ENCODE measurements around the gene PANK4. TPM values are rescaled to one million over a fixed set of nuclear protein-coding genes. Genes with fewer than 3 reads are reported as not detected.

The PANK4 gene
- total RNA-seq, 4 donors from 2014 or later, result 29.3 to 39.9 (median 38.0) TPM

GRCh38 chr1:2539312-2539907, 13.0 kb upstream of the PANK4 start:
- DNase-seq, result no peak
- intact Hi-C loops (cut with DNase I), result no loop called here
- Histone ChIP-seq H3K27me3 (peaks cover 4% of the 10 kb centered on the region), H3K27ac (no peak overlapping the region), H3K4me1 (peaks cover 0 to 14% of the 10 kb centered on the region in 2 donors), H3K9me3 (no peaks in the 10 kb centered on the region), H3K36me3 (no peaks in the 10 kb centered on the region), H3K4me3 (replicated peaks in 1 of 3) (no peak overlapping the region)
- WGBS, 2 donors, result 74 to 100% methylated on average over 1 to 7 of the region's 12 CpGs
- TF ChIP-seq POLR2A (IDR thresholded peaks at IDR 0.05), result no peak
- TF ChIP-seq CTCF (IDR thresholded peaks at IDR 0.05), result peak in 1 of 6 experiments; percentile 11

DNA sequence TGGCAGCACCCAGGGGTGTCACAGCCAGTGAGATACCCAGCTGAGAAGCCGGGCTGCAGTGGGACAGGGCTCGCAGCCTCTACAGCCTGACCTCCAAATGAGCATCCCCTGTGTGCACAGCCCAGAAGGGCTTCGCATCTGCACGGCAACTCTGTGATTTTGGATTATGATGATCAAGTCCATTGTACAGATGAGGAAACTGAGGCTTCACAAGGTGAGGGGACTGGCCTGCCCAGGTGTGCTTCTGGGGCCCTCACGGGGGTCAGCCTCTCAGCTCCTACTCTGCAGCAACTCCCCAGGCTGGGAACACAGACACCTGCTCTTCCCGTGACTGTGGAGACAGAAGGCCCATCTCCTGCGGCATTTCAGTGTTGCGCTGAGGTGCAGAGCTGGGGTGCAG, 12.5 kb upstream of the PANK4 start:
- Histone ChIP-seq H3K27ac (no peak overlapping the region), H3K27me3 (peaks cover 4% of the 10 kb centered on the region), H3K4me3 (replicated peaks in 1 of 3) (no peak overlapping the region), H3K36me3 (no peaks in the 10 kb centered on the region), H3K4me1 (peaks cover 0 to 10% of the 10 kb centered on the region in 2 donors), H3K9me3 (no peaks in the 10 kb centered on the region)
- intact Hi-C loops (cut with DNase I), result no loop called here
- DNase-seq, result no peak
- TF ChIP-seq CTCF (IDR thresholded peaks at IDR 0.05), result no peak
- no peak for TF ChIP-seq POLR2A (IDR thresholded peaks at IDR 0.05)
- 96 to 97% methylated on average over 4 of the region's 8 CpGs for WGBS, 2 donors

GRCh38 chr1:2538376-2538775, 12.0 kb upstream of the PANK4 start:
- 79 to 94% methylated on average over 4 of the region's 4 CpGs for WGBS, 2 donors
- Histone ChIP-seq H3K9me3 (no peaks in the 10 kb centered on the region), H3K4me3 (replicated peaks in 1 of 3) (no peak overlapping the region), H3K4me1 (peaks cover 0 to 6% of the 10 kb centered on the region in 2 donors), H3K27ac (no peak overlapping the region), H3K36me3 (no peaks in the 10 kb centered on the region), H3K27me3 (peaks cover 4% of the 10 kb centered on the region)
- no peak for DNase-seq
- TF ChIP-seq CTCF (IDR thresholded peaks at IDR 0.05) (no peak), POLR2A (IDR thresholded peaks at IDR 0.05) (no peak)
- intact Hi-C loops (cut with DNase I), result no loop called here

GRCh38 chr1:2537784-2538115, 11.4 kb upstream of the PANK4 start:
- 75% methylated on average over 6 of the region's 9 CpGs; no CpG with 5 or more reads in 1 of the 2 donors for WGBS, 2 donors
- H3K36me3 ChIP-seq, result no peaks in the 10 kb centered on the region
- no peak overlapping the region for H3K27ac ChIP-seq
- H3K27me3 ChIP-seq, result peaks cover 4% of the 10 kb centered on the region
- intact Hi-C loops (cut with DNase I), result no loop called here
- TF ChIP-seq POLR2A (IDR thresholded peaks at IDR 0.05) (no peak), CTCF (IDR thresholded peaks at IDR 0.05) (no peak)
- DNase-seq, result no peak
- H3K4me3 ChIP-seq (replicated peaks in 1 of 3), result no peak overlapping the region
- no peaks in the 10 kb centered on the region for H3K9me3 ChIP-seq
- peaks cover 0 to 6% of the 10 kb centered on the region in 2 donors for H3K4me1 ChIP-seq

GRCh38 chr1:2535981-2536380, 9.6 kb upstream of the PANK4 start:
- Histone ChIP-seq H3K27me3 (peaks cover 2% of the 10 kb centered on the region), H3K9me3 (no peaks in the 10 kb centered on the region), H3K4me3 (replicated peaks in 1 of 3) (no peak overlapping the region), H3K4me1 (peaks cover 3 to 8% of the 10 kb centered on the region in 2 donors), H3K27ac (no peak overlapping the region), H3K36me3 (no peaks in the 10 kb centered on the region)
- intact Hi-C loops (cut with DNase I), result no loop called here
- WGBS, 2 donors, result 86 to 96% methylated on average over 4 to 9 of the region's 9 CpGs
- no peak for DNase-seq
- TF ChIP-seq POLR2A (IDR thresholded peaks at IDR 0.05) (no peak), CTCF (IDR thresholded peaks at IDR 0.05) (no peak)

All from thyroid gland (tissue), 4 donors.